HG02763 (cell line): Measurements from ENCODE around the gene TKTL2.

Experiments used
- ATAC-seq: cut with Tn5 transposase; IDR thresholded peaks from one replicate; pipeline ENCODE4 v1.9.1; 2021; ENCODE audit warnings: mild to moderate bottlenecking, moderate library complexity; ENCODE audit not compliant: unreplicated experiment

The TKTL2 gene, protein sequence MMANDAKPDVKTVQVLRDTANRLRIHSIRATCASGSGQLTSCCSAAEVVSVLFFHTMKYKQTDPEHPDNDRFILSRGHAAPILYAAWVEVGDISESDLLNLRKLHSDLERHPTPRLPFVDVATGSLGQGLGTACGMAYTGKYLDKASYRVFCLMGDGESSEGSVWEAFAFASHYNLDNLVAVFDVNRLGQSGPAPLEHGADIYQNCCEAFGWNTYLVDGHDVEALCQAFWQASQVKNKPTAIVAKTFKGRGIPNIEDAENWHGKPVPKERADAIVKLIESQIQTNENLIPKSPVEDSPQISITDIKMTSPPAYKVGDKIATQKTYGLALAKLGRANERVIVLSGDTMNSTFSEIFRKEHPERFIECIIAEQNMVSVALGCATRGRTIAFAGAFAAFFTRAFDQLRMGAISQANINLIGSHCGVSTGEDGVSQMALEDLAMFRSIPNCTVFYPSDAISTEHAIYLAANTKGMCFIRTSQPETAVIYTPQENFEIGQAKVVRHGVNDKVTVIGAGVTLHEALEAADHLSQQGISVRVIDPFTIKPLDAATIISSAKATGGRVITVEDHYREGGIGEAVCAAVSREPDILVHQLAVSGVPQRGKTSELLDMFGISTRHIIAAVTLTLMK

DNA sequence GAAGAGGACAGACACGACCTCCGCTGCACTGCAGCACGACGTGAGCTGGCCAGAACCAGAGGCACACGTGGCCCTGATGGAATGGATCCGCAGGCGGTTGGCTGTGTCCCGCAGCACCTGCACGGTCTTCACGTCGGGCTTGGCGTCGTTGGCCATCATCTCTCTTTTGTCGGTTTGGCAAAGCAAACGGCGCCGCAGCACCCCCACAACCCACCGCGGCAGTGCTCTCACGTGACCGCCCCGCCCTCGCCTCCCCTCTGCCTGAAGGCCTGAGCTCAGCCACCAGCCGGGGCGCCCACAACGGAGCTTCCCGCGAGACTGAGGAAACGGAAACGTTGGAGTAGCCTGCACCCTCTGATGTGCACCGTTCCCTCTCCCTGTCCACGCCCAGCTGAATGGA lies at the start of gene TKTL2:
Gene TKTL2 (minus strand): TSS at position 179 of the 400 bp plus-strand sequence. CDS start 20 bp downstream, at position 159.
- ATAC-seq = no peak

DNA sequence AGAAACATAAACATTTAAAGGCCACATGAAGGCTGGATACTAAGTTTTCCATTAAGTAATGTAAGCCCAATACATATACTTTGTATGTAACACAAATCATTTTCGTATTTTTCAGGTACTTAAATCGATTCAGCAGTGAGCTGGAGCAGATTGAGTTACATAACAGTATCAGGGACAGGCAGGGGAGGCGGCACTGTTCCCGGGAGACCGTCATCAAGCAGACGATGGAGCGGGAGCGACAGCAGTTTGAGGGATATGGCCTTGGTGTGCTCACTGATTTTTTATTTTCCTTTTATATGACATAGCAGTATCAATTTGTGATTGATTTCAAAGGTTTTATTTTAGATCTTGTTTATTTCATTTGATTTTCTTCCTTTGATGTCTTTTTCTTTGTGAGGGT lies 41.6 kb upstream of the TKTL2 start:
- ATAC-seq = no peak

DNA sequence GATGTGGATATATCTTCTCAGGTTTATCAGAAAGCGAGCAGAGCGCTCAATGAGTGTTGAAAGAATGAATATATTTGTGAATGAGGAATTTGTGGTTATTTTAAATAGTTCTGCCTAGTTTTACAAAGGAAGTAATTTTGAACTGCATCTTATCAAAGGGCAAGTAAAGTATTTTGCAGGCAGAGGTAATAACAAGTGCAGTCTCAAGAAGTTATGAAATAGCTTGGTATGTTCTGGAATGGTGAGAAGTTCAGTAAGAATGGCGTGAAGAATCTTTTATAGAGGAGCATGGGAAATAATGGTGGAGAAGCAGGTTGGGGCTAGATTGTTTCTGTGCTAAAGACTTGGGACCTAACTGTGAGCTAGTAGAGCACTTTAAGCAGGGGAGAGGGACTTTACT lies 31.8 kb upstream of the TKTL2 start:
- ATAC-seq = no peak

DNA sequence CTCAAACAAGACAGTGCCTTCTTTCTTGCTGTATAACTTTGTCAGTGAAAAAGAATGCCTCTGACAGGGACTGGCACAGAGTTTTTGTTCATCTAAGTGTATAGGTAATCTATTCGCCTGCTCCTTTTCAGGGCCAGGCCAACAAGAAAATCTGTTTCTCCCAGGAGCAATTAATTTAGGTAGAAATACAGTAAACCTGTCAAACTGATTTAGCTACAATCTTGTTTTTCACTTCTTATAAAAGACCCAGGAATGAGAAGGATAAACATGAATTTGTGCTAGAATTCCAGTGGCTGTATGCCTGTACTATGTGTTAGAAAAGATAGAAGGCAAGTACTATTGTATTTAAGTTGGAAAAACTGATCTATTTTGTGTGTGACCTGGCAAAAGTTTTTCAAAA lies 27.0 kb upstream of the TKTL2 start:
- no peak for ATAC-seq

DNA sequence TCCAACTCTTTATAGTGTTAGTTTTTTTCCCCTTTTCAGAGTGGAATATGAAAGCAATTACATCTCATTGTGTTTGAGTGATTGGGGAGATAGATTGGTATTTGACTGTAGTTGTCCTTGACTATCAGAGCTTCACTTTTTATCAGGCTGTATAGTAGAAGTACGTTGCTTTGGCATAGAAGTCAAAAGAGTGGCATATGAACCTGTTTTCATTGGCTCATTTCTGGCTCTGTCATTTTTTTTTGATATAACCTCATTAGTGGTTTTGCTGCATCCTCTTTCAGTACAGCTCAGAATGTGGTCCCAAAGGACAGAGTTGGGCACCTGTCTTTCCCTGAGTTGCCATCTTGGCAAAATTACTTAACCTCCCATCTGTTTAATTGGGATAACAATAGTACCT lies 22.3 kb upstream of the TKTL2 start:
- no peak for ATAC-seq

DNA sequence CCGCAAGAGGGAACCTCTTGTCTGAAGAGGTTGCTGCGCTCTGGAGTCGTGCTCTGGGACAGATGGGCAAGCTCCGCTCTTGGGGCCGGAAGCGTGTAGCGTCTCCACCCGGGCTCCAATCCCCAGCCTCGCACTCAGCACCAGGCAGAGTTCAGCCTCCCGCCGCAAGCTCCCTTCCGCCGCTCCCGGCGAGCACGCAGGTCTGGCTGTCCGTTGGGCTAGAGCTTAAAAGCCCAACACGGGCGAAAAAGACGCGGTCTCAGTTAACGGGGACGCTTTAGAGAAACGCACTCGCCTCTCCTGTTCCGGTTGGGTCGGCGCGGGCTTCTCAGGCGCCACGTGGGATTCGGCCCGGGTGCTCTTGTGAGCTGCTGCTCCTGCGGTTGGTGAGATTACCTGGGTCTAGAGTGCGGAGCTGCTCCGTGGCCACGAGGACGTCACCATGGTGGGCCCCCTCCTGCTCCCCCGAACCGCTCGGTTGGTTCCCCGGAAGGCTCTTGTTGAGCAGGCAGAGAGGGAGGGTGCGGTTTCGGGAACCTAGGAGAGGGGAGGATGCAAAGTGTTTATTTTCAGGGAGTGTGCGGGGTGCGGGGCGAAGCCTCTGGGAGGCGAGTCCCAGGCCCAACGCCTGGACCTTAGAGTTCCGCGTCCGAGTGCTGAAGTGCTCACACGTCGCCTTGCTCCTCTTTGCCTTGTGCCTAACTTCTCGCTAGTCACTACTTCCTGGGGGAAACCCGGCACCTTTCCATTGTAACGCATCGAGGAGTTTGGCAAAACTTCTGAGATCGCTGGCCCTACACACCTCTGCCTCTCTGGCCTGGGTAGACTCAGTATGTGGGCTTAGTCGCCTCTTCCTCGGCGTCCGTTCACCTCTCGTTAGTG lies 21.0 kb upstream of the TKTL2 start, which contains the start of gene TMA16:
Gene TMA16 (plus strand): TSS at position 331 of the 882 bp plus-strand sequence. CDS start 112 bp downstream, at position 443.
- ATAC-seq = peak; percentile 86

DNA sequence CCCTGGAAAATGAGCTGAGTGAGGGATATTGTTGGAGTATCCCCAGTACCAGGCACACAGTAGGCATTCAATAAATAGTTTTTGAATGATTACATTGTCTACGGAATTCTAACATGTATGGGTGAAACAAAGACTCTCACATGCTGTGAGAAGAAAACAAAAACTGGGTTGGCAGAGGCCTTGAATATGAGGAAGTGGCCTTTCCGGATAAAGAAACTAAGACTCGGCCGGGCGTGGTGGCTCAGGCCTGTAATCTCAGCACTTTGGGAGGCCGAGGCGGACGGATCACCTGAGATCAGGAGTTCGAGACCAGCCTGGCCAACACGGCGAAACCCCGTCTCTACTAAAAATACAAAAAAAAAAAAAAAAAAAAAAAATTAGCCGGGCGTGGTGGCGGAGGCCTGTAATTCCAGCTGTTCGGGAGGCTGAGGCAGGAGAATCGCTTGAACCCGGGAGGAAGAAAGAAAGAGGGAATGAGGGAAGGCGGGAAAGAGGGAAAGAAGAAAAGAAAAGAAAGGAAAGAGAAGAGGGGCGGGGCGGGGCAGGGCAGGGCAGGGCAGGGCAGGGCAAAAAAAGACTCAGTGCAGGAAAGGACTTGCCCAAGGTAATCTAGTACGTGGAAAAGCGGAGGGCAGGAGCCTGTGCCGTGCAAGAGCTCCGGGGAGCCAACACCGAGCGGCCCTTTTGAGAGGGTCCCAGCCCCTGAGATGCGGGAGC lies 20.2 kb upstream of the TKTL2 start:
- ATAC-seq = no peak

DNA sequence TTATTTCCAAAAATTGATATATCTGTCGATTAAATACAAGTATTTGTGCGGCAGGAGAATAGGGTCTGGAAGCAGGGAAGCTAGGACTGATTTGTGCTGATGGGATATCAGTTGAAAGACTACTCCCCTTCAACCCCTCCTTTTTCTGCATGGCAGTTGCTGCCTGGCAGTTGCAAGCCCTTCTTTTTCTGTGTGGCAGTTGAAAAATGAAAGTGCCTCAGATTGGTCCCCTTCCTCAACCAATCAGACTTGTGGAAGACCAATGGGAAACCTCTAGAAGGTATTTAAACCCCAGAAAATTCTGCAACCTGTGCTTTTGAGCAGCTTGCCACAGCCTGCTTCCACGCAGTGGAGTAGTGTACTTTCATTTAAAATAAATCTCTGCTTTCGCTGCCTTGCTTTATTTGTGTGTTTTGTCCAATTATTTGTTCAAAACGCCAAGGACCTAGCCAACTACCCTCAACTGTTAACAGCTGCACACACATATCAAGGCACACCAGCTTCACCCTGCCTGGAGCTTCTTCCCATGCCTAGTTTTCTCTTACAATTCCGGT lies 19.5 kb upstream of the TKTL2 start:
- ATAC-seq = no peak

DNA sequence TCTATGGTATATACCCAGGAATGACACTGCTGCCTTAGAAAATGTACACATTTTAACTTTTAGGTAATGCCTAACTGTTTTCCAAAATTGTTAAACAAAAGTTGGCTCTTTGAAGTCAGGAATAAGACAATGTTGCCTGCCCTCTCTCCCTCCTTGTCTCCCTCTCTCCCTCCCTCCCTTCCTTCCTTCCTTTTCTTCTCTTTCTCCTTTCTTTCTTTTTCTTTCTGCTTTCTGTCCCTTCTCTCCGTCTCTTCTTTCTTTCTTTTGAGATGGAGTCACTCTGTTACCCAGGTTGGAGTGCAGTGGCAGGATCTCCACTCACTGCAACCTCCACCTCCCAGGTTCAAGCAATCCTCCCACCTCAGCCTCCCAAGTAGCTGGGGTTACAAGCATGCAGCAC lies 16.4 kb upstream of the TKTL2 start:
- ATAC-seq = no peak

DNA sequence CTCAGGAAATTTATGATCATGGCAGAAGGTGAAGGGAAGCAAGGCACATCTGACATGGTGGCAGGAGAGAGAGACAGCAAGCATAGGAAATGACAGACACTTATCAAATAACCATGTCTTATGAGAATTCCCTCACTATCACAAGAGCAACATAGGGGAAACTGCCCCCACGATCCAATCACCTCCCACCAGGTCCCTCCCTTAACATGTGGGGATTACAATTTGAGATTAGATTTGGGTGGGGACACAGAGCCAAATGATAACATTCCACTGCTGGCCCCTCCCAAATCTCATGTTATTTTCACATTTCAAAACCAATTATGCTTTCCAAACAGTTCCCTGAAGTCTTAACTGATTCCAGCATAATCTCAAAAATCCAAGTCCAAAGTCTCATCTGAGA lies 12.8 kb upstream of the TKTL2 start:
- no peak for ATAC-seq

DNA sequence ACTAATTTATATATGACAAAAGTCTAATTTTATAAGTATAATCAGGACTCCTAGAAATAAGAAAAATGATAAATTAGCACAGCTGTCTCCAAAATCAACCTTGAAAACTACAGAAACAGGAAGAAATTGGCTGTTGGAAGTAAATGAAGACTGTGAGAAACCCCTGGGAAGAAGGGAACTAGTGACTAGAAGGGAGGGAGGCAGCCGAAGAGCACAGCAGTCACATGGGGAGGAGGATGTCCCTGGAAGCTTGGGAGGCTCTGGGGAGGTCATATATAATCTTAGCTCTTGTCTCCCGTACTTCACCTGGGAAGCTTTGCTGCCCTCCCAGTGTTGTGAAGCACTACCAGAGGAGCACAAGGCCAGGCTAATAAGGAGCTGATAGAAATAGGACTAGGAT lies 12.0 kb upstream of the TKTL2 start:
- no peak for ATAC-seq

DNA sequence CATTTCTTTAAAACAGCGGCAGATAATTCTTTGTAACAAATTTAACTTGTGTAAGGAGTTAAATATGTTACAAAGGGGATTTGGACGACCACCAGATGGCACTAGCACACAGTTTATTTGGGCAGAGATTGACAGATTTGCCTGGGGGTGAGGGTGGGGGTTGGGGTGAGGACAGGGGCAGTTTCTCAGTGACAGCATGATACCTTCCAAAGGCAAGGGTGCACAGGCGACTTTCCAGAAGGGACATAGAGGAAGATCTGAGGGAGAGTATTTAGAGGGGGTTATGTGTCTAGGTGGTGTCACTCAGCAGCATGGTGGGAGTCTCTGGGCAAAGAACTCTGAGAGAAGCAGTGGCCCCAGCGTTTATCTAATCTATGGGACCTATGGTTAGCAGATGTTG lies 11.4 kb upstream of the TKTL2 start:
- no peak for ATAC-seq

DNA sequence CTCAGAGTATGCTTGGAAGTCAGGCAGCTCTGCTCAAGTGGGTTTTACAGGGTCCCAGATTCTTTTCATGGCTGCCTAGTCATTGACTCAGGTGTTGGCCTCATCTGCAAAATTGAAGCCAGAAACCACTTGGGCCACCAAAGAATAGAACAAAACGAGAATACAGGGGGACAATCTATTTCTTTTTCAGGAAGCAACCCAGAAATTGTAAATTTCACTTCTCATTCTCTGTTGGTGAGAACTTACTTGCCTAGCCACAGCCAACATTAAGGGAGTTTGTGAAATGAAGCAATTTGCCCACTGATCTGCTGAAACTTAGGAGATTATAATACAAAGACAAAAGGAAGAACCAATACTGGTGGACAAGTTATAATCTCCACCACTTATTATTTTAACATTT lies 8.6 kb upstream of the TKTL2 start:
- ATAC-seq = peak; percentile 77

DNA sequence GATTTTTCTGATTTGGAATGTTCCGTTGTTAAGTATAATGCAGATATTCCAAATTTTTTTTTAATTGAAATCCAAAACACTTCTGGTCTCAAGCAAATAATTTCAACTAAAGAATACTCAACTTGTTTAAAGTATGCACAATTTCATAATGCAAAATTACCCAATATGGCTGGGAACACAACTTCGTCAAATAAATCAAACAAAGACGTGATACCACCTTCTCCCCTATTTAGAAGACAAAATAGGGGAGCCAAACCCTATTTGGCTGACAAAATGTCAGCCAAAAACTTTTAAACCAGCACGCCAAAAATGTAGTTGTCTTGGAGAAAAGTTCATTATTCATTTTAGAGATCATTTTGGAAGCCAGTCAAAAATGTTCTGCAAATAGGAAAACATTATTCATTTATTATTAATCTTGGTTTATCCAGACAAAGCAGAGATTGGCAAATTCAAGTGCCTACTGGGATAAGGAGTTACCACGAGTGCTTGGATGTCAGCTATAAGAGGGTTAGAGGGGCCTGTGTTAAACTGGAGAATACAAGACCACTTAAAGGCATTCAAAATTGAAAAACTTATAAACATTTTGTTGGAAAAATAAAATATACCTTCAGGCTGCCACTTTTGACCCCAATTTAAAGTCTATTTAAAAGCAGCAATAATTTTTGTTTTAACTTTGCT lies 3.3 kb upstream of the TKTL2 start:
- ATAC-seq = no peak

DNA sequence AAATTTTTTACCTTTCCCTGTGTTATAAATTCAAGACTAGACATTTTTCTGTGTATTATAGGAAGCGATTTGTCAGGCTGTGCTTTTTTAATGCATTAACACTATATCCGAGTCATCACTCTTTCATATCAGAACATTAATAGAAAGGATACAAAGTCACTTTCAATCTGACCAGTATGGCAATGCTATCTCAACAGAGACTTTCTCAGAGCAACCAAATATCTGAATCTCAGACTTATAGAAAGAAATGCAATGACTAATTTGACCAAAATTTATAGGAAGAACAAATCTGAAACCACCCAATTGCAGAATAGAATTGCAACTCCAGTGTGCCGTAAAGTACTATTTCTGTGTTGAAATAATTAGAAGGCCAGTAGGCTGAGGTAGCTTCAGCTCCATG lies 473 bp upstream of the TKTL2 start:
- no peak for ATAC-seq

DNA sequence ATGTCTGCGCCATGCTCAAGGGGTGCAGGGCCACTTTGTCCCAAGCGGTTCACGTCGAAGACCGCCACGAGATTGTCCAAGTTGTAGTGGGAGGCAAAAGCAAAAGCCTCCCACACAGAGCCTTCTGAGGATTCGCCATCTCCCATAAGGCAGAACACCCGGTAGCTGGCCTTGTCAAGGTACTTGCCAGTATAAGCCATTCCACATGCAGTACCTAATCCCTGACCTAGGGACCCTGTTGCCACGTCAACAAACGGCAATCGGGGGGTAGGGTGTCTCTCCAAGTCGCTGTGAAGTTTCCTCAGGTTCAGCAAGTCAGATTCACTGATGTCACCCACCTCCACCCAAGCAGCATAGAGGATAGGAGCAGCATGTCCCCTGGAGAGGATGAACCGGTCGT lies 424 bp downstream of the TKTL2 start:
- ATAC-seq = no peak

DNA sequence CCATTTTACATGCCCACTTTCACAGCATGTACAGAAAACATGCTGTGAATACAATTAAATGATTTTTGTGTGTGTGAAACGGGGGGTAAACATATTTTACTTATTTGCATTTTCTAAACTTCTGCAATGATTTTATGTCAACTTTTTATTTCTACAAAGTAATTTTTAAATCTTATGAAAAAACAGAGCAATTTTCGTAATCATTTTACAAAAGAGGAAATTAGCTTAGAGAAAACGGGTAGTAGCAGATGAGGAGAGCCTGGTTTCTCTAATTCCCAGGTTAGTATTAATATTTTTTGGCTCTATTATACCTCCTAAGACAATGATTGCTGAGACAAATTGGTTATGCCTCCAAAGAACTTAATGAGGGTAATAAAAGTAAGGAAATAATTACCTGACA lies 3.2 kb downstream of the TKTL2 start:
- ATAC-seq = no peak

DNA sequence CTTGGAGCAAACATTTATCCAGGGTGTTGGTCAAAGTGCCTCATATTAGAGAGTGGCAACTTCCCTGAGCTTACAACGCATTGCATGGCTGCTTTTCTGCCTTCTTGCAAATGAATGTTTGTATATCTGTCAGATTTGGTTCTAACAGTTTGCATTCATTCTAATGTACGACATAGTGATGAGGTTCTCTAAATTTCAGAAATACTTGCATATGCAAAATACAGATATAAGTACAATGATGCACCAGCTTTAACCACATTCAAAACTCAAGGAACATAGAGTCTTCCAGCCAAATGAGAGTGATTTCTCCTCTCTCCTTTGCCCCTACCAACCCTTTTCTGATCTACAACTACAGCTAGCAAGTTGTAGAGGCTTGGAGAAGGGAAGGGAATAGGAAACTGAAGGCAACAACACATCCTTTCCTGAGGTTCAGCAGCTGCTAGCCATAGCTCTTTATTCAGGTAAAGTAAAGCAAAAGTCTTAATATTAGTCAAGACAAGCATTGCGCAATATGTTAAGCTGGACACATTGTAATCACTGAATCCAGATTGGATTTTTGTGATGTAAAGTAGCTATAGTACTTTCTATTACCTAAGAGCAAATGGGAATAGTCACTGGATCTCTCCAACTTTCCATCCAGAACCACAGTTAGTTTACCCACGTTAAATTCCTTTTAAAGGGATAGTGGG lies 6.3 kb downstream of the TKTL2 start:
- no peak for ATAC-seq

DNA sequence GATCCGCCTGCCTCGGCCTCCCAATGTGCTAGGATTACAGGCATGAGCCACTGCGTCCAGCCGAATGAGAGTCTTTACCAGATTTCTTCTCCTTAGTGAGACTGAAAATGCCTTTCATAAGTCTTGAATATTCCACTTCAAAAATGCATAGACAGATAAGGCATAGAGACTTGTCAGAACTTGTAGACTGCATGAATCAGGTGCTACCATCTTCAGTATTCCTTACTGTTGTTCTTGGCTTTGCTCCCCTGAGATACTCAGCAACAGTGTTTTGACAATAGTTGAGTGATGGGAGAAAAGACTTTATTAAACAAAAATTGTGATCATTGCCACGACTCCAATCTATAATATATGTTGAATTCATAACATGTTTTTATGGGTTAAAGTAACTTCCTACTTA lies 11.0 kb downstream of the TKTL2 start:
- ATAC-seq = no peak
